GM12865 (cell line): ENCODE data around the gene CABP1.

Experiments used
- DNase-seq: peaks from one replicate; pipeline ENCODE4 v3.0.0; 2010; ENCODE audit warnings: low read depth
- H3K4me3 ChIP-seq: 2 replicates; pipeline ENCODE4 v1.5.1; 2011; ENCODE audit warnings: mild to moderate bottlenecking, low read depth, low read length, control low read depth
- CTCF ChIP-seq: IDR thresholded peaks from 2 replicates; pipeline ENCODE4 v1.5.1; 2011; ENCODE audit warnings: low read length, control low read depth, low read depth, inconsistent platforms; ENCODE audit not compliant: insufficient read depth; ENCODE audit errors: missing control alignments

Gene CABP1

DNA sequence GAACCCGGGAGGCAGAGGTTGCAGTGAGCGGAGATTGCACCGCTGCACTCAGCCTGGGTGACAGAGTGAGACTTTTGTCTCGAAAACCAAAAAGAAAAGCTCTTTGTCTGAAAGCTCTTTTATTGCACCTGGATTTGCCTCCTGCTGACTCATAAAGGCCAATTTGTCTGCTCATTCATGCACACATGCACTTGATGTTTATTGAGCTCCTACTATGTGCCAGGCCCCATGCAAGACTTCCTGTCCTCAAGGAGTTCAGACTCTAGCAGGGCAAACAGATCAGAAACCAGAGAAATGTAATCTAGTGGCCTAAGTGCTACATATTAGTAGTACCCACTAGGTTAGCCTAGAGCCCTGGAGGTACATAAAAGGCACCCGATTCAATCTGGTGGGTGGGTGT lies 30.2 kb downstream of the CABP1 start:
- peak; percentile 83 for DNase-seq
- TF ChIP-seq CTCF = no peak
- H3K4me3 ChIP-seq = no peak overlapping the region; the same call in 1 of the 2 replicates

GRCh38 chr12:120674097-120674636 lies 33.7 kb downstream of the CABP1 start:
- peak; percentile 45 for DNase-seq
- TF ChIP-seq CTCF = no peak
- H3K4me3 ChIP-seq = no peak overlapping the region

DNA sequence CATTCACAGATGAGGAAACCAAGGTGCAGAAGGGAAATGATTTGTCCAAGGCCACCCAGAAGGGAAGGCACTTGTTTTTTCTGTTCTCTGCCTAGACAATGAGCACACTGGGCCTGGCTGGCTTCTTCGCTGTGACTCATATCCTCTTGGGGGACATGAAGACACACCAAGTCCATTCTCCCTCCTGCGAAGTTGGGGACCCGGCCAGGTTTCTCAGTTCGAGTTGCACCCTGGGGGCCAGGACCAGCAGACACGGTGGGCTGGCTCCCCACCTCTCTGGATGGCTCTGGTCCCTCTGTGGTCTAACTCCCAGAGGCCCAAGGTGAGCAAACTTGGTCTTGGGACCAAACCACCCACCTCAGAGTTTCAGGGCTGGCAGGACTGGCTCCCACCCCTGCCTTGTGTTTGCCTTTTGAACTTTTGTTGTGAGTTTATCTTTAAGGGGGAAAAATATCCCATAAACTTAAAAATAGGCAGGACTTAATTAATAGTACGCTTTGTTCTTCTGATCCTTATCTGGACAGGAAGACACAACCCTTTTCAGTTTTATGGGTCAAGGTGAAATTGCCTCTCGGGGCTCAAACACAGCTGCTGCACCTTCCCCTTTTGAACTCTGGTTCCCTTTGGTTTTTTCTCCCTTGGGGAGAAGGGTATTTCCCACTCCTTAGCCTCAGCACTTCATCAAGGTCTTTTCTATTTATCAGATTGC lies 37.5 kb downstream of the CABP1 start:
- DNase-seq = peak; percentile 87
- no peak for TF ChIP-seq CTCF
- peak overlapping the region; percentile 5 for H3K4me3 ChIP-seq

GRCh38 chr12:120678572-120678971 lies 38.1 kb downstream of the CABP1 start:
- TF ChIP-seq CTCF = no peak
- DNase-seq = peak; percentile 69
- H3K4me3 ChIP-seq = no peak overlapping the region; the same call in 1 of the 2 replicates

GRCh38 chr12:120680165-120680738 lies 39.8 kb downstream of the CABP1 start:
- DNase-seq = peak; percentile 48
- no peak for TF ChIP-seq CTCF
- no peak overlapping the region for H3K4me3 ChIP-seq

DNA sequence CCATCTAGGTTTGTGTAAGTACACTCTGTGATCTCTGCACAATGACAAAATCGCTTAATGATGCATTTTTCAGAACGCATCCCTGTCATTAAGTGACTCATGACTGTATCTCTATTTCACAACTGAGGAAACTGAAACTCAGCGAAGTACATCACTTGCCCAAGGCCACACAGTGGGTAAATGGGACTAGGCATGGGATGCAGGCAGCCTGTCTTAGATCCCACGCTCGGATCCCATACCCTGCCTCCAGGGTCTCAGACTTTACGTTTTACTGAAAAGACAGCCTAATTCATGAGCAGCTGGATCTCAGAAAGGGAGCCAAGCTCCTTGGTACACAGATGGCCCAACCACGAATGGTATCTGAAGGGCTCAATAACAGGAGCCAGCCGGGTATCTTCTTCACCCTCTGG lies 44.1 kb downstream of the CABP1 start:
- TF ChIP-seq CTCF = no peak
- H3K4me3 ChIP-seq = peak overlapping the region; percentile 3; the same call in 1 of the 2 replicates
- DNase-seq = peak; percentile 85

DNA sequence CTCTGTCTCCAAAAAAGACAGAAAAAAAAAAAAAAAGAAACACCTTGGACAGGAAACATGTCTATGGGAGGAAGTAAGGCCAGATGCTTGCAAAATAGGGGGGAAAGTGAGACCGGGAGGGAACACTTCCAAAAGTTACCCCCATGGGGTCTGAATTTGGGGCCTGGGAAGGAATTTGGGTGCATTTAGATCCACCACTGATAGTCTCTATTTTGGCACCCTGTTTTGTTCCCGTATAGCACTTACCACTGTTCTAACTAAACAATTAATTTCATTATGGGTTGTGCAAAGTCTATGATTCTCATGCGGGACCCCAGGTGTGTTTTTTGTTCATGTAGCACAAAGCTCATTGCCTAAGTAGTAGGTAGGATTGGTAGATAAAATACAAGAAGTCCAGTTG lies 45.1 kb downstream of the CABP1 start:
- DNase-seq = no peak
- no peak for TF ChIP-seq CTCF
- H3K4me3 ChIP-seq = peak overlapping the region; percentile 79; the same call in 1 of the 2 replicates
